ENCODE data around the gene CLEC4M. TPM values are rescaled to one million over a fixed set of nuclear protein-coding genes. Genes with fewer than 3 reads are reported as not detected.

The CLEC4M gene
- total RNA-seq, 1 experiment from 2014 or later, result not detected

DNA sequence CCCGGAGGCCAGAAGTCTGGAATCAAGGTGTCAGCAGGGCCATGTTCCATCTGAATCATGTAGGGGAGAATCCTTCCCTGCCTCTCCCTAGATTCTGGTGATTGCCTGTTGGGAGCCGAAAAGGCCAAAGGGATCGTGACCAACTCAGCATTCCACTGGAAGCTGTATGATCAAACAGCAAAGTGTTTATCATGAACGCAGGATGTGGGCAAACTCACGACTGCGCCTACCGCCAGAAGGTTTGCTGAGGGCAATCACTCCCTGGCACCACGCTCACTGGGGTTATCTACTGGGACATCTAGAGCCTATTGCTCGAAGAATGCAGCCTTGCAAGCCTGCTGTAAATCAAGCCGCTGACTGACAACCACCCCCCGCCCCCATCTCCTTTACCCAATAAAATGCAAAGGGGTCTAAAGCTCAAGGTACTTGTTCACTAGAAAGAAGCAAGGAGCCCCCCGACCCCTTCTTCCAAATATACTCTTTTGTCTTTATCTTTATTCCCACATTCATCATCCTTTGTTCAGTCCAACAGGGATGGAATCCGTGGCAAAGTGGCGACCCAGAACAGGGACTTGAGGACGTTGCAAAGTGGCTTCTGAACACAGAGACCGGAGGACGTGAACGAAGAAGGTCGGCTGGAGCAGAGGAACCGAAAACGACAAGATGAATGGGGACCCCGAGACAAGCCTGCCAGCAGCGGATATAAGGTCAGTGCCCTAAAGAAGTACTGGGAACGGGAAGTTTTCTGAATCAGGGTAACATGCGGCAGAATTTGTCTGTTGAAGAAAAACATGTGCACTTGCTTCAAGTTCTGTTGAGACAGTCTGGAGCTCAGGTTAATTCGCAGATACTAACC is 16.8 kb downstream of the CLEC4M start:
- no peak for DNase-seq
- H3K36me3 Mint-ChIP-seq (ENCODE audit: insufficient read depth in 1 of 3, low read depth in 3 of 3), result no peaks in the 10 kb centered on the region
- Histone ChIP-seq H3K23ac (ENCODE audit: insufficient read length, low read depth, low read length) (no peak overlapping the region), H2AFZ (ENCODE audit: low read length) (no peak overlapping the region), H3K23me2 (ENCODE audit: insufficient read length, low read depth, low read length, poor library complexity, severe bottlenecking) (no peaks in the 10 kb centered on the region), H4K20me1 (ENCODE audit: control insufficient read depth, insufficient read depth, insufficient read length) (no peaks in the 10 kb centered on the region), H3K27me3 (ENCODE audit: insufficient read depth, low read length) (no peaks in the 10 kb centered on the region), H4K5ac (ENCODE audit: insufficient read length, low read depth, low read length) (no peak overlapping the region), H4K8ac (replicated peaks; ENCODE audit: insufficient read length, low read depth, low read length) (no peak overlapping the region), H3K4me2 (ENCODE audit: insufficient read depth, insufficient read length, low read length) (no peak overlapping the region), H2BK12ac (ENCODE audit: insufficient read length, low read depth, low read length) (no peak overlapping the region), H3K18ac (ENCODE audit: insufficient read length, low read depth, low read length) (no peak overlapping the region), H3T11ph (ENCODE audit: low read length) (no peak overlapping the region), H2AK5ac (ENCODE audit: insufficient read length, low read length) (no peak overlapping the region), H3K9ac (ENCODE audit: extremely low read depth, insufficient read length, low read length) (no peak overlapping the region), H2BK15ac (ENCODE audit: low read depth, low read length) (no peak overlapping the region), H2BK20ac (ENCODE audit: low read depth, low read length, poor library complexity, severe bottlenecking) (no peak overlapping the region), H2BK5ac (ENCODE audit: insufficient read length, low read length) (no peak overlapping the region), H3K14ac (ENCODE audit: insufficient read depth, low read length) (no peak overlapping the region), H3K56ac (ENCODE audit: insufficient read length, low read depth, low read length) (no peak overlapping the region), H3K27ac (ENCODE audit: insufficient read length, low read depth, low read length) (no peak overlapping the region), H4K91ac (ENCODE audit: insufficient read length, low read depth, low read length) (no peak overlapping the region), H2BK120ac (ENCODE audit: low read depth, low read length, poor library complexity, severe bottlenecking) (no peak overlapping the region), H3K4ac (ENCODE audit: low read depth, low read length) (no peak overlapping the region), H3K79me2 (ENCODE audit: insufficient read depth, low read length) (no peaks in the 10 kb centered on the region), H3K4me1 (ENCODE audit: insufficient read depth, low read length) (no peaks in the 10 kb centered on the region), H3K9me3 (ENCODE audit: control insufficient read depth, low read depth, low read length) (no peaks in the 10 kb centered on the region), H3K79me1 (ENCODE audit: insufficient read depth, low read depth, low read length, poor library complexity, severe bottlenecking) (no peaks in the 10 kb centered on the region)
- TF ChIP-seq, protein P1, sequence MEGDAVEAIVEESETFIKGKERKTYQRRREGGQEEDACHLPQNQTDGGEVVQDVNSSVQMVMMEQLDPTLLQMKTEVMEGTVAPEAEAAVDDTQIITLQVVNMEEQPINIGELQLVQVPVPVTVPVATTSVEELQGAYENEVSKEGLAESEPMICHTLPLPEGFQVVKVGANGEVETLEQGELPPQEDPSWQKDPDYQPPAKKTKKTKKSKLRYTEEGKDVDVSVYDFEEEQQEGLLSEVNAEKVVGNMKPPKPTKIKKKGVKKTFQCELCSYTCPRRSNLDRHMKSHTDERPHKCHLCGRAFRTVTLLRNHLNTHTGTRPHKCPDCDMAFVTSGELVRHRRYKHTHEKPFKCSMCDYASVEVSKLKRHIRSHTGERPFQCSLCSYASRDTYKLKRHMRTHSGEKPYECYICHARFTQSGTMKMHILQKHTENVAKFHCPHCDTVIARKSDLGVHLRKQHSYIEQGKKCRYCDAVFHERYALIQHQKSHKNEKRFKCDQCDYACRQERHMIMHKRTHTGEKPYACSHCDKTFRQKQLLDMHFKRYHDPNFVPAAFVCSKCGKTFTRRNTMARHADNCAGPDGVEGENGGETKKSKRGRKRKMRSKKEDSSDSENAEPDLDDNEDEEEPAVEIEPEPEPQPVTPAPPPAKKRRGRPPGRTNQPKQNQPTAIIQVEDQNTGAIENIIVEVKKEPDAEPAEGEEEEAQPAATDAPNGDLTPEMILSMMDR (conservative IDR thresholded peaks at IDR 0.05), result no peak
- H3K27me3 Mint-ChIP-seq (ENCODE audit: low read depth), result peaks cover 79% of the 10 kb centered on the region
- WGBS (ENCODE audit: extremely low coverage, insufficient read length, low lambda C conversion rate), result no CpG with 5 or more reads among the region's 26 CpGs
- H3K4me3 Mint-ChIP-seq, result no peak overlapping the region
- H3K9me3 Mint-ChIP-seq, result no peaks in the 10 kb centered on the region; a peak in 1 of 5 replicates
- H3K4me1 Mint-ChIP-seq, result peaks cover 15 to 20% of the 10 kb centered on the region in 2 experiments
- H3K27ac Mint-ChIP-seq, result no peak overlapping the region

Measured in H9 (cell line).